Stimulated activated CD8-positive, alpha-beta memory T cell treated with anti-CD3 and anti-CD28 coated beads, Interleukin-4, amount 100 ng/mL, for 48 hours (primary cell): ENCODE measurements around the gene SP1.
A peak's percentile ranks its signal among the peaks of the same experiment; 100 is the strongest.
"Not testable (repeated sequence)": the region's sequence is repeated elsewhere in the genome, so short reads cannot be mapped to it uniquely, and the experiment has no call there.

Source experiments
- DNase-seq: peaks from one replicate; pipeline ENCODE4 v3.0.0-alpha.2; 2020

The SP1 gene

GRCh38 chr12:53414756-53415417, 34.9 kb downstream of the SP1 start:
- no peak for DNase-seq

GRCh38 chr12:53415752-53416389, 35.9 kb downstream of the SP1 start:
- DNase-seq, result not testable (repeated sequence)

- not testable (repeated sequence) for DNase-seq
Observed at GRCh38 chr12:53417291-53417816, 37.4 kb downstream of the SP1 start.

- DNase-seq, result no peak
Observed at GRCh38 chr12:53418221-53418620, 38.2 kb downstream of the SP1 start.

- DNase-seq, result no peak
Observed at GRCh38 chr12:53419756-53420155, 39.8 kb downstream of the SP1 start.

GRCh38 chr12:53422247-53422646, 42.3 kb downstream of the SP1 start:
- not testable (repeated sequence) for DNase-seq

GRCh38 chr12:53423597-53423996, 43.6 kb downstream of the SP1 start, which contains the start of gene AMHR2:
TSS of gene AMHR2 (plus strand) at chr12:53423855. CDS start at chr12:53423935, 80 bp downstream.
- no peak for DNase-seq

- DNase-seq, result no peak
Observed at GRCh38 chr12:53424626-53425514, 44.9 kb downstream of the SP1 start.

GRCh38 chr12:53425515-53426150, 45.7 kb downstream of the SP1 start:
- DNase-seq, result no peak

- DNase-seq, result peak; percentile 55
Observed at GRCh38 chr12:53427905-53428594, 48.1 kb downstream of the SP1 start.

GRCh38 chr12:53428741-53429140, 48.8 kb downstream of the SP1 start:
- DNase-seq, result no peak

GRCh38 chr12:53430116-53430515, 50.1 kb downstream of the SP1 start:
- no peak for DNase-seq

- no peak for DNase-seq
Observed at GRCh38 chr12:53431187-53431586, 51.2 kb downstream of the SP1 start.

GRCh38 chr12:53435326-53435725, 55.4 kb downstream of the SP1 start:
- DNase-seq, result not testable (repeated sequence)

GRCh38 chr12:53439582-53439981, 59.6 kb downstream of the SP1 start:
- not testable (repeated sequence) for DNase-seq

GRCh38 chr12:53441040-53441833, 61.3 kb downstream of the SP1 start, which contains the start of gene PRR13:
TSS of gene PRR13 (plus strand) at chr12:53441734. CDS start at chr12:53442715, 981 bp downstream.
- DNase-seq, result peak; percentile 99

GRCh38 chr12:53443955-53444354, 64.0 kb downstream of the SP1 start:
- no peak for DNase-seq

GRCh38 chr12:53444593-53445325, 64.8 kb downstream of the SP1 start:
- not testable (repeated sequence) for DNase-seq

- no peak for DNase-seq
Observed at GRCh38 chr12:53450936-53451335, 71.0 kb downstream of the SP1 start.

GRCh38 chr12:53451661-53452158, 71.7 kb downstream of the SP1 start, which contains the start of gene PCBP2:
TSS of gene PCBP2 (plus strand) at chr12:53452102. CDS start at chr12:53454801, 2,699 bp downstream.
- DNase-seq, result peak; percentile 97
